ENCODE data around the gene GNGT1.

GRCh38 chr7:93906267-93906666, at the start of gene GNGT1:
- TF ChIP-seq CTCF (IDR thresholded peaks at IDR 0.05) (no peak), ZFX (IDR thresholded peaks at IDR 0.05; ENCODE audit: borderline replicate concordance) (no peak)

Measured in 22Rv1 (cell line).